Large intestine (tissue), 3 donors: ENCODE results near the gene PIPOX. TPM values are rescaled to one million over a fixed set of nuclear protein-coding genes. Genes with fewer than 3 reads are reported as not detected.

Source experiments
- DNase-seq, 2 donors: peaks; one replicate each; pipeline versions ENCODE4 v3.0.0 to v3.0.0-alpha.2; 2013
- H3K27ac ChIP-seq: one replicate; pipeline ENCODE4 v1.5.1; 2013; ENCODE audit warnings: low read length
- H3K27me3 ChIP-seq: 2 replicates; pipeline ENCODE4 v1.6.1; 2013; ENCODE audit warnings: low read length; ENCODE audit not compliant: control insufficient read depth, insufficient read depth
- H3K36me3 ChIP-seq: 2 replicates; pipeline ENCODE4 v1.6.1; 2013; ENCODE audit warnings: low read length; ENCODE audit not compliant: control insufficient read depth, insufficient read depth
- H3K4me1 ChIP-seq: one replicate; pipeline ENCODE4 v1.6.1; 2013; ENCODE audit warnings: low read length; ENCODE audit not compliant: control insufficient read depth, insufficient read depth
- H3K4me3 ChIP-seq: one replicate; pipeline ENCODE4 v1.5.1; 2013; ENCODE audit warnings: low read length
- H3K9me3 ChIP-seq: one replicate; pipeline ENCODE4 v1.6.1; 2013; ENCODE audit warnings: mild to moderate bottlenecking, low read depth, low read length, moderate library complexity; ENCODE audit not compliant: control insufficient read depth
- WGBS: methylation state at CpG from one replicate; pipeline ENCODE4 v1.1.5; 2013; ENCODE audit warnings: low lambda C conversion rate; ENCODE audit not compliant: insufficient coverage; 5-methylcytosine and 5-hydroxymethylcytosine counted together
- polyA plus RNA-seq: library from polyadenylated mRNA; unstranded; fragments of 120-200 nt; gene quantifications from one replicate; pipeline ENCODE4 v1.2.1, GENCODE V29; 2013

PIPOX gene
- polyA plus RNA-seq, 1 donor: 51.5 TPM

DNA sequence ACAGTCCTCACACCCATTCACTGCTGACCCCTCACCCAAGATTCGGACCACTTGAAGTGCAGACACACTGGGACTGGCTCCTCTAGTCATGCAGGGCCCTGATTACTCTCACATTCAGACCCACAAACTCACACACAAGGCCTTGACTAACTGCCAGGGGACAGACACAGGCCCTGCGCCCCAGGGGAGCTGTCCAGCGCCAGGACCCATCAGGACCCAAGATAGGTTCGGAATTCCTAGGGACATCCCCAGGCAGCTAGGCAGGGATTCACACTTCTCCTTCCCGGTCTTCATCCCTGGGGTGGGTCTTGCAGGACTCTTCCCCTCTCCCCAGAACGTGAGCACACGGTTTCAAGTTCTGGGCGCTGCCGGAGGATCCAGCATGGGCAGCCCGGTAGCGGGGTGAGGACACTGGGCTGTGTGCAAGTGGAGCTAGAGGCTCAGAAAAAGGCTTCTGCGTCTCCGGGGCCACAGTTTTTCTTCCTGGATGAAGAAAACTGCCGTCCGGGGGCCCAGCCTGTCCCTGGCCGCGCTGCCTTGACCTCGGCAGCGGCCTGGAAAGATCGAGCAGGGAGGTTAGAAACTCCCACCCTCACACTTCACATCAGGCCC is 38.8 kb upstream of the PIPOX start:
- H3K4me3 ChIP-seq: no peak overlapping the region
- peaks cover 88% of the 10 kb centered on the region for H3K27me3 ChIP-seq
- WGBS: no CpG with 5 or more reads among the region's 20 CpGs
- no peaks in the 10 kb centered on the region for H3K4me1 ChIP-seq
- no peak for DNase-seq
- H3K9me3 ChIP-seq: peaks cover 3% of the 10 kb centered on the region
- no peaks in the 10 kb centered on the region for H3K36me3 ChIP-seq
- no peak overlapping the region for H3K27ac ChIP-seq

DNA sequence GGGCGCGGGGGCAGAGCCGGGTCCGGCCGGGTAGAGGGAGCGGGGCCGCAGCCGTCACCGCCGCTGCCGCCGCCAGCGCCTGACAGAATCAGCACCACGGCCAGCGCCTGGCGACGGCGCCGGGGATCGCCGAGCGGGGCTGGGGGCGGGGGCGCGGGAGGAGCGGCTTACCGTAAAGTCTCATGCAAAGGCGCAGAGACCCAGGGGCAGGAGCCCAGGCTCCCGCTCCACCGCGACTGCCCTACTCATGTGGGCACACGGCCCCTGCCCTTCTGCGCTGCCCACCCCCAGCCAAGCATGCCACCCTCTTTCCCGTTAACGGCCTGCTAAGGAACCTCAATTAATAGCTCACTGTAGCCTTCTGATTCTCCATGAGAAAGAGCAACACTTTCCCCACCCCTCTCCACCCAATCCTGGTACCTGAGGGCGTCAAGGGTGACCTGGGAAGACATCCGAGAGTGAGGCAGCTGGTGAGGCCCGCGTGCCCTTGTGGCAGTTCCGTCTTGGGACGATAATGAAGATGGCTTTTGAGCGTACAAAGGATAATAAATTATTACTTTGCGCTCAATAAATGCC is 36.9 kb upstream of the PIPOX start, which contains the start of gene SEZ6:
TSS of gene SEZ6 (minus strand) at position 98 of the 576 bp plus-strand sequence. CDS start 164 bp downstream, outside the sequence.
- Histone ChIP-seq H3K4me3 (peak within 1 kb of the TSS; percentile 13), H3K27me3 (peaks cover 84% of the 10 kb centered on the region), H3K27ac (no peak within 1 kb of the TSS), H3K4me1 (no peaks in the 10 kb centered on the region), H3K9me3 (peaks cover 3% of the 10 kb centered on the region), H3K36me3 (no peaks in the 10 kb centered on the region)
- peak; percentile 32 to 65 for DNase-seq
- no CpG with 5 or more reads among the region's 43 CpGs for WGBS

DNA sequence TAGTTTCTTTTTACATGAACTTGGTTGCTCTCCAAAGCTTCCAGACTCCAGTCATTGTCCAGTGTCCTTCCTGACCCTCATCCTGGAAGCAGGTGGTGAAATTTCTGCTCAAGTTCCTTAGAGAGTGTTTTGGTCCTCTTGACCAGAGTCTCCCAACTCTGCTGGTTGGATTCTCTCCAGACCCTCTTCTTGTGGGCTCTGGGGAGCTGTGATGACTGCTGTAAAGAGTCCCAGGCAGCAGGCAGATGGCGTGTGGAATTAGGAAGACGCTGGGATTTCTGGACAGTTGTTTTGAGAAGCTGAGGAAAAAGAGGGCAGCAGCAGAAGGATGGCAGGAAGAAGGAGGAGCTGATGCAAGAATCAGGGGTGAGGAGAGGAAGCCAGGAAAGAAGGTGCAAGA is 35.5 kb upstream of the PIPOX start:
- WGBS: no CpG with 5 or more reads among the region's 2 CpGs
- Histone ChIP-seq H3K27me3 (peaks cover 72% of the 10 kb centered on the region), H3K27ac (no peak overlapping the region), H3K4me1 (no peaks in the 10 kb centered on the region), H3K36me3 (no peaks in the 10 kb centered on the region), H3K9me3 (peaks cover 3% of the 10 kb centered on the region), H3K4me3 (no peak overlapping the region)
- DNase-seq: no peak

DNA sequence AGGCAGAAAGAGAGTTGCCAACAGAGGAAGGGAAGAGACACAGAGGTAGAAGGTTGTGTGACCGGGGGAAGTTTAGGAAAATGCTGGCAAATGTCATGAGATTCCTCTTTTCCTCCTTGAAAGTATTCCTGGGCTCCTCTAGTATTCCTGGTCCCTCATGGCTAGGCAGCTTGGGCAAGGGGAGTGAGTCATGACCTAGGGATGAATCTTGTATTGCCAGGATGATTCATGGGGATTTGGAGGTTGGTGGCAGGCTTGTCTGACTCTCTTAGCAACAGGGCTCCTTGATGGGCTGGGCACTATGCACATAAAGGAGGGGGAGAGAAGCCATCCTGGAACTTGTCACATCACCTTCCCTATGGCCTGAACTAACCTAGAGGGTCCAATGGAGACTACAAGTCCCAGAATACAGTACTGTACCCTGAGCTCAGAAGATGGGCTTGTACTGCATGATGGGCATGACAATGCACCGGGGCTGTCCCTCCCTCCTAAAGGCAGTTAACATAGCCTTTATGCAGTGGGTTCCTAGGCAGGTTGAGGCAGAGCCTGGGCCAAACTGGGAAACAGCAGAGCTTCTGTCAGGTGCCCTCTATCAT is 35.0 kb upstream of the PIPOX start:
- Histone ChIP-seq H3K4me3 (no peak overlapping the region), H3K4me1 (no peaks in the 10 kb centered on the region), H3K27ac (no peak overlapping the region), H3K9me3 (peaks cover 3% of the 10 kb centered on the region), H3K36me3 (no peaks in the 10 kb centered on the region), H3K27me3 (peaks cover 67% of the 10 kb centered on the region)
- 83% methylated on average over 1 of the region's 2 CpGs for WGBS
- no peak for DNase-seq

- peaks cover 60% of the 10 kb centered on the region for H3K27me3 ChIP-seq
- no peaks in the 10 kb centered on the region for H3K36me3 ChIP-seq
- WGBS: 8% methylated on average over 2 of the region's 3 CpGs
- H3K4me3 ChIP-seq: no peak overlapping the region
- H3K9me3 ChIP-seq: peaks cover 3% of the 10 kb centered on the region
- no peak for DNase-seq
- no peaks in the 10 kb centered on the region for H3K4me1 ChIP-seq
- no peak overlapping the region for H3K27ac ChIP-seq
Observed at GRCh38 chr17:29008591-29008990, 34.4 kb upstream of the PIPOX start.

DNA sequence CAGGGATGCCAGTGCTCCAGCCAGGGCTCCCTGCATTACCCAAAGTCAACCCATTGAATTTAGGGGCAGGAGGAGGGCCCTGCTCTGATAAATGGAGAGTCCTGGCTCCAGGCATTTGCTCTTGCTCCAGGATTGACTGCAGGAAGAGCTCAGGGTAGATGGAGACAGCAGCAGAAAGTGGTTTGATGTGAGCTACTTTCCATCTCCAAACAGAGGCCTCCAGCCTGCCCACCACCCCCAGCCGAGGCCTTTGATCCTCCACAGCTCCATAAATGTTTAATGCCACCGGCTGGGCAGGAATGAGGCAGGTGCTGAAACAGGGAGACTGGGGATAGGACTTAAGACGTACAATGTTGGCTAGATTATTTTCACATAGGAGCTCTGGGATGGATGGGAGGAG is 32.8 kb upstream of the PIPOX start:
- no CpG with 5 or more reads among the region's 3 CpGs for WGBS
- no peak overlapping the region for H3K27ac ChIP-seq
- no peaks in the 10 kb centered on the region for H3K36me3 ChIP-seq
- peaks cover 55% of the 10 kb centered on the region for H3K27me3 ChIP-seq
- H3K9me3 ChIP-seq: no peaks in the 10 kb centered on the region
- no peak for DNase-seq
- no peak overlapping the region for H3K4me3 ChIP-seq
- no peaks in the 10 kb centered on the region for H3K4me1 ChIP-seq

DNA sequence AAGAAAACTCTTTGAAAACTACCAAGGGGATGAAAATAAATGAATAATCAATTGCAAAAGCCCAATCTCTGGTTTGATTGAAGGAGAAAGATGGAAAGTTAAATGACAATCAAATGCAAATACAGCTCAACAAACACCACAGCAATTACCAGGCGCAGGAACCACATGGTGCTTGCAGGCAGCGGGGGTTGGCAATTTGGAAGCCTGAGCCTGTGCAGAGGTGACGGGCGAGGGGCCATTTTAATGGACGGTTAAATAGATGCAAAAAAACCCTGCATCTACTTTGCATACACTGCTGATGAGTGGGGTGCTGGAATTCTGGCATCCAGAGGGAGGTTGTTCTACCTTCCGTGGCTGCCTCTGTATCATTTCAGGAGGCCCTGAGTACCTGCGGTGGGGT is 32.4 kb upstream of the PIPOX start:
- Histone ChIP-seq H3K27ac (no peak overlapping the region), H3K4me3 (no peak overlapping the region), H3K4me1 (no peaks in the 10 kb centered on the region), H3K27me3 (peaks cover 55% of the 10 kb centered on the region), H3K36me3 (no peaks in the 10 kb centered on the region), H3K9me3 (no peaks in the 10 kb centered on the region)
- no peak for DNase-seq
- WGBS: no CpG with 5 or more reads among the region's 7 CpGs

DNA sequence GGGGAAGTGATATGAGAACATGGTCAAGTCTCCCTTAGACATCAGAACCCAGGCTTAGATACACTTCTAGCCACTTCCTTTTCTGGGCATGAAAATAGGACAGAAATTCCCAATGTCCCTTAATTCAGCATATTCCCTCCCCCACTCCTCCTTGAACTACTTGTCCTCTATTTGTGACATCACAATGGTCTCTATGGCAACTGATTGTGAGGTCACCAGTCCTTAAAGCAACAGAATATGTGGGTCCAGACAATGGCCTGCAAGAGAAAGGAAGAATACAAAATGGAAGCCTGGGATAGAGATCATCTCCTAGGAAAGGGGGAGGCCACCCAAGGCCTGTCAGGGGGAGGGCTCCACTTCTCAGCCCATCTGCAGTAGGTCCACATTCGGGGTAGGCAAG is 30.4 kb upstream of the PIPOX start:
- no peaks in the 10 kb centered on the region for H3K36me3 ChIP-seq
- H3K4me3 ChIP-seq: no peak overlapping the region
- peaks cover 55% of the 10 kb centered on the region for H3K27me3 ChIP-seq
- H3K9me3 ChIP-seq: no peaks in the 10 kb centered on the region
- H3K4me1 ChIP-seq: no peaks in the 10 kb centered on the region
- WGBS: no CpG with 5 or more reads among the region's 1 CpG
- no peak overlapping the region for H3K27ac ChIP-seq
- DNase-seq: no peak

- no peaks in the 10 kb centered on the region for H3K36me3 ChIP-seq
- H3K27ac ChIP-seq: no peak overlapping the region
- peaks cover 2% of the 10 kb centered on the region for H3K4me1 ChIP-seq
- peaks cover 58% of the 10 kb centered on the region for H3K27me3 ChIP-seq
- H3K4me3 ChIP-seq: no peak overlapping the region
- no peaks in the 10 kb centered on the region for H3K9me3 ChIP-seq
- WGBS: no CpG with 5 or more reads among the region's 5 CpGs
- DNase-seq: no peak
Observed at GRCh38 chr17:29014716-29015115, 28.2 kb upstream of the PIPOX start.

DNA sequence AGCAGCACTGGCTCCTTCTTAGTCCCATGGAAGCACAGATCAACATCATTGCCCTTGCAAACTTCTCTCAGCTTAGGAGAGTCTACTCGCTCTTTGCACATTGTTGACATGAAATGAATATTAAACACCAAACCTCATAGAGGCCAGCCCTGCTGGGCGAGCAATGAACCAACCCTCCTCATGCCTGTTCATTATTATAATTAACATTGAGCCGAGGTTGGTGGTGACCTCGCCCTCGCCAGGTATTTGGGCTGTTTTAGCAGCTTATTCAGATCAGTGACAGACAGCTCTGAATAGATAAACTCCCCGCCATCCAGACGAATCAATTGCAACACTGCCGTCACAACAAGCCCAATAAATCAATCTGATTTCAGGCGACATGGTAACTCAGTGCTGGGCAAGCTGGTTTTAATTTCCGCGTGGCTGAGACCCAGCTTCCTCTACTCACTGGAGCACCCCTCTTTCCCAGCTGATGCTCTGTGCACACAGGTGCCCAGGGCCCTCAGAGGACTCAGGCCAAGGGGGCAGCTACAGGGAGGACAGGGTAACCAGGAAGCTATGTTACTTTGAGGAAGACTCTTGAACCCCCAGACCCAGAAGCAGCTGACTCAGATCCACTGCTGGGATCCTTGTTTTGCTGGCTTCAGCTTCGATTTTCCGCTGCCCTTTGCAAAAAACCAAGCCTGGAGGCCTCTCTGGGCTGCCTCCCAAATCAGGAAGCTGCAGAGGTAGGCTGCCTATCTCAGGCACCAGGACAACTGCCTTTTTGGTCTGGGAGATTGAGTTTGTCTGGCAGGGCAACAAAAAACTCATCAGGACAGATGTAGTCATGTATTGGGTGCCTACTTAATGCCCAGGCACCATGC is 26.4 kb upstream of the PIPOX start:
- H3K9me3 ChIP-seq: no peaks in the 10 kb centered on the region
- no peak overlapping the region for H3K27ac ChIP-seq
- peaks cover 61% of the 10 kb centered on the region for H3K27me3 ChIP-seq
- H3K4me1 ChIP-seq: peaks cover 9% of the 10 kb centered on the region
- WGBS: no CpG with 5 or more reads among the region's 13 CpGs
- H3K4me3 ChIP-seq: no peak overlapping the region
- no peaks in the 10 kb centered on the region for H3K36me3 ChIP-seq
- DNase-seq: no peak
